SK-N-MC (cell line): ENCODE data around the gene PCDHB4.
"Not testable (repeated sequence)": the region's sequence is repeated elsewhere in the genome, so short reads cannot be mapped to it uniquely, and the experiment has no call there.

ENCODE experiments used
- EZH2 ChIP-seq: fragments of 200-600 bp; sonication (generic); IDR thresholded peaks from one replicate; pipeline ENCODE4 v1.6.1; 2017; ENCODE audit warnings: antibody characterized with exemption
- FOXP2 ChIP-seq: optimal IDR thresholded peaks from 2 replicates; pipeline ENCODE3; 2011; ENCODE audit warnings: mild to moderate bottlenecking, moderate library complexity; ENCODE audit not compliant: insufficient read depth; ENCODE audit errors: extremely low read length, control extremely low read depth
- POLR2AphosphoS5 ChIP-seq: IDR thresholded peaks from 2 replicates; pipeline ENCODE4 v1.6.1; 2012; ENCODE audit warnings: mild to moderate bottlenecking, low read depth, low read length, borderline replicate concordance

GRCh38 chr5:141102471-141102870 lies 19.1 kb upstream of the PCDHB4 start:
- not testable (repeated sequence) for TF ChIP-seq POLR2AphosphoS5, EZH2, FOXP2
